ENCODE results near the gene TBCD. TPM values are rescaled to one million over a fixed set of nuclear protein-coding genes. Genes with fewer than 3 reads are reported as not detected.

Gene TBCD
- total RNA-seq, 1 experiment from 2014 or later = 29.6 TPM

DNA sequence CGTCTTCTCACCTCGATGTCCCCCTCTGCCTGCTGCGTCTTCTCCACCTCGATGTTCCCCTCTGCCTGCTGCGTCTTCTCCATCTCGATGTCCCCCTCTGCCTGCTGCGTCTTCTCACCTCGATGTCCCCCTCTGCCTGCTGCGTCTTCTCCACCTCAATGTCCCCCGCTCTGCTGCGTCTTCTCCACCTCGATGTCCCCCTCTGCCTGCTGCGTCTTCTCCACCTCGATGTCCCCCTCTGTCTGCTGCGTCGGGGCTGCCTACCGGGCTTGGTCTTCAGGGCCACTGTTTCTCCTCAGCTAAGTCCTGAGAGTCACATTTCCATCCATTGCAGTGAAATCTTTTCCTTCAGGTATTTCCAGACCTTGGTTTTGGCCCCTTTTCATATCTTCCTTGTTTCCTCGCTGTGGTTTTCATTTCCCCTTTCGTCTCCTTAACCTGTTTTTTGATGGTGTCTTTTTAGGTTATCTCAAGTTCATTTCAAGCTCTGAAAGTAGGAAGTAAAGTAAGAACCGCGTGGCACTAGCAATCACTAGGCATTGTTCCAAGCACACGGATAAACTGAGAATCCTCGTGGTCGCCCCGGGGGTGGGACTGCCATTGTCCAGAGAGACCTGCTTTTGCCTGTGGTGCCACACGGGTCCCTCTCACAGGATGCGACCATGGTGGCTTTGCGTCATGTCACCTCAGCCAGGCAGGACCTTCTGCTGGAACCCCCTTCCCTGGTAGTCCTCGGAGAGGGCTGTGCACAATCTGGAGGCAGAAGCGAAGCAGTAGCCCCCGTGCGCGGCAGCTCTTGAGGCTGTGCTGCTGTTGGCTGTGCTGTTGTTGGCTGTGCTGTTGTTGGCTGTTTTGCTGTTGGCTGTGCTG is 97.4 kb downstream of the TBCD start:
- Histone ChIP-seq H3K4me2 (ENCODE audit: low read length) (no peak overlapping the region), H3K4me3 (ENCODE audit: low read length) (no peak overlapping the region)
- no TSS peak for BruUV-seq (replicated peaks)

DNA sequence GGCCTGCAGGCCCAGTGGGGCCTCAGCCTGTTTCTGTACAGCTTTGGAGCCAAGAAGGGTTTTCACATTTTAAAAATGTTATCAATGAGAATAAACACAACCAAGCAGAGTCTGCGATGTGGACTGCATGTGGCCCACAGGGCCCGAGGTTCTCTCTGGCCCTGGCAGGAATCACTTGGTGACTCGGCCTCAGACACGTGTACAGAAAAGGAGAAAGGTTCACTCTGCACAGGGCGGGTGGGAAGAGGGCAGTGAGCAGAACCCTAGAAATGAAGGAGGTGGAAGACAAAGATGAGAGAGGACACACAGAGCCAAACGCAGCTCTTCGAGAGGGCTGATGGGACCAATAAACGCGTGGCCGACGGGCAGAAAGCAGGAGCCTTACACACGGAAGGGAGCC is 99.5 kb downstream of the TBCD start:
- no peaks in the 10 kb centered on the region for H3K79me2 ChIP-seq (ENCODE audit: low read length)
- ATAC-seq = no peak
- no peak for TF ChIP-seq EZH2phosphoT487 (IDR thresholded peaks at IDR 0.05; ENCODE audit: borderline replicate concordance, low read length)
- TF ChIP-seq, protein P1, sequence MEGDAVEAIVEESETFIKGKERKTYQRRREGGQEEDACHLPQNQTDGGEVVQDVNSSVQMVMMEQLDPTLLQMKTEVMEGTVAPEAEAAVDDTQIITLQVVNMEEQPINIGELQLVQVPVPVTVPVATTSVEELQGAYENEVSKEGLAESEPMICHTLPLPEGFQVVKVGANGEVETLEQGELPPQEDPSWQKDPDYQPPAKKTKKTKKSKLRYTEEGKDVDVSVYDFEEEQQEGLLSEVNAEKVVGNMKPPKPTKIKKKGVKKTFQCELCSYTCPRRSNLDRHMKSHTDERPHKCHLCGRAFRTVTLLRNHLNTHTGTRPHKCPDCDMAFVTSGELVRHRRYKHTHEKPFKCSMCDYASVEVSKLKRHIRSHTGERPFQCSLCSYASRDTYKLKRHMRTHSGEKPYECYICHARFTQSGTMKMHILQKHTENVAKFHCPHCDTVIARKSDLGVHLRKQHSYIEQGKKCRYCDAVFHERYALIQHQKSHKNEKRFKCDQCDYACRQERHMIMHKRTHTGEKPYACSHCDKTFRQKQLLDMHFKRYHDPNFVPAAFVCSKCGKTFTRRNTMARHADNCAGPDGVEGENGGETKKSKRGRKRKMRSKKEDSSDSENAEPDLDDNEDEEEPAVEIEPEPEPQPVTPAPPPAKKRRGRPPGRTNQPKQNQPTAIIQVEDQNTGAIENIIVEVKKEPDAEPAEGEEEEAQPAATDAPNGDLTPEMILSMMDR (conservative IDR thresholded peaks at IDR 0.05; ENCODE audit: low read depth, low read length) = no peak
- TF ChIP-seq EZH2 (IDR thresholded peaks at IDR 0.05; ENCODE audit: low read length, unreplicated experiment) = no peak
- no peak overlapping the region for H2AFZ ChIP-seq (ENCODE audit: low read length)
- CTCF ChIA-PET = no interaction called here
- H3K36me3 ChIP-seq (ENCODE audit: low read depth, low read length) = no peaks in the 10 kb centered on the region
- no peaks in the 10 kb centered on the region for H3F3A ChIP-seq (ENCODE audit: low read length, unreplicated experiment)
- DNase-seq = no peak
- H3K27me3 ChIP-seq (ENCODE audit: low read length) = no peaks in the 10 kb centered on the region
- H3K4me2 ChIP-seq (ENCODE audit: low read length) = no peak overlapping the region
- H4K20me1 ChIP-seq (ENCODE audit: low read length) = no peaks in the 10 kb centered on the region
- H3K4me3 ChIP-seq (ENCODE audit: low read length) = no peak overlapping the region
- POLR2A ChIA-PET (ENCODE audit: unreplicated experiment) = no interaction called here
- no peak overlapping the region for H3K27ac ChIP-seq (ENCODE audit: low read length)
- H3K9me3 ChIP-seq (ENCODE audit: low read length) = no peaks in the 10 kb centered on the region
- intact Hi-C loops (cut with micrococcal nuclease) = no loop called here
- BruUV-seq (replicated peaks) = no TSS peak
- H3K9me2 ChIP-seq (replicated peaks; ENCODE audit: low read length) = no peaks in the 10 kb centered on the region
- H3K9ac ChIP-seq (ENCODE audit: low read length) = no peak overlapping the region
- H3K4me1 ChIP-seq (ENCODE audit: insufficient read depth, low read length) = 0 out of 2 replicates have a peak, but pooled peaks cover 2% of the 10 kb centered on the region

More for the DNA sequence above, 97.4 kb downstream of the TBCD start:
- Histone ChIP-seq H2AFZ (ENCODE audit: low read length) (no peak overlapping the region), H3K9me3 (ENCODE audit: low read length) (no peaks in the 10 kb centered on the region), H3K79me2 (ENCODE audit: low read length) (no peaks in the 10 kb centered on the region), H3K4me1 (ENCODE audit: insufficient read depth, low read length) (no peaks in the 10 kb centered on the region), H3K36me3 (ENCODE audit: low read depth, low read length) (no peaks in the 10 kb centered on the region), H3K9ac (ENCODE audit: low read length) (no peak overlapping the region), H4K20me1 (ENCODE audit: low read length) (no peaks in the 10 kb centered on the region), H3F3A (ENCODE audit: low read length, unreplicated experiment) (no peaks in the 10 kb centered on the region), H3K27me3 (ENCODE audit: low read length) (no peaks in the 10 kb centered on the region), H3K9me2 (replicated peaks; ENCODE audit: low read length) (no peaks in the 10 kb centered on the region), H3K27ac (ENCODE audit: low read length) (no peak overlapping the region)
- no peak for DNase-seq
- intact Hi-C loops (cut with micrococcal nuclease) = no loop called here
- ChIA-PET CTCF (no interaction called here), POLR2A (ENCODE audit: unreplicated experiment) (no interaction called here)
- TF ChIP-seq EZH2 (IDR thresholded peaks at IDR 0.05; ENCODE audit: low read length, unreplicated experiment) (no peak), EZH2phosphoT487 (IDR thresholded peaks at IDR 0.05; ENCODE audit: borderline replicate concordance, low read length) (no peak)
- TF ChIP-seq, protein P1 (conservative IDR thresholded peaks at IDR 0.05; ENCODE audit: low read depth, low read length) = no peak
- no peak for ATAC-seq

DNA sequence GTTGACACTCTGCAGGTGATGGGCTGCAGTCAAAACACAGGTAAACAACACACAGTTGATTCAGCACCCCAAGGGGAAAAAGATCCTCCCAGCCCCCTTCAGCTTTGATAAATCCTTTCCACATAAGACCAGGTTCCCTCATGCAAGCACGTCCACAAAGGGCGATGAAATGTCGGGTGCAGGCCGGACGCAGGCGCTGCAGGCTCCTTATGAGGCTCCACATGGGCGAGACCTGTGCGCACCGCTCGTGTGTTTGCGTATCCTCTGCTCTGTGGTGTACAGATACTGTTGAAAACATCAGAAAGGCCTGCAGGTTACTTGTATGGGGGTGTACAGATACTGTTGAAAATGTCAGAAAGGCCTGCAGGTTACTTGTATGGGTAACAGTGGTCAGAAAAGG is 102.4 kb downstream of the TBCD start:
- H4K20me1 ChIP-seq (ENCODE audit: low read length) = no peaks in the 10 kb centered on the region
- BruUV-seq (replicated peaks) = no TSS peak
- ChIA-PET CTCF (no interaction called here), POLR2A (ENCODE audit: unreplicated experiment) (no interaction called here)
- no peaks in the 10 kb centered on the region for H3K9me2 ChIP-seq (replicated peaks; ENCODE audit: low read length)
- no peak overlapping the region for H3K27ac ChIP-seq (ENCODE audit: low read length)
- intact Hi-C loops (cut with micrococcal nuclease) = no loop called here
- ATAC-seq (no peak), DNase-seq (no peak)
- no peaks in the 10 kb centered on the region for H3K79me2 ChIP-seq (ENCODE audit: low read length)
- H3K36me3 ChIP-seq (ENCODE audit: low read depth, low read length) = no peaks in the 10 kb centered on the region
- no peak overlapping the region for H3K4me2 ChIP-seq (ENCODE audit: low read length)
- H3F3A ChIP-seq (ENCODE audit: low read length, unreplicated experiment) = no peaks in the 10 kb centered on the region
- H3K4me3 ChIP-seq (ENCODE audit: low read length) = no peak overlapping the region
- no peaks in the 10 kb centered on the region for H3K27me3 ChIP-seq (ENCODE audit: low read length)
- TF ChIP-seq EZH2 (IDR thresholded peaks at IDR 0.05; ENCODE audit: low read length, unreplicated experiment) (no peak), EZH2phosphoT487 (IDR thresholded peaks at IDR 0.05; ENCODE audit: borderline replicate concordance, low read length) (no peak)
- TF ChIP-seq, protein P1 (conservative IDR thresholded peaks at IDR 0.05; ENCODE audit: low read depth, low read length) = no peak
- peaks cover 16% of the 10 kb centered on the region for H3K4me1 ChIP-seq (ENCODE audit: insufficient read depth, low read length)
- no peak overlapping the region for H3K9ac ChIP-seq (ENCODE audit: low read length)
- no peaks in the 10 kb centered on the region for H3K9me3 ChIP-seq (ENCODE audit: low read length)
- no peak overlapping the region for H2AFZ ChIP-seq (ENCODE audit: low read length)
